ENCODE data around the gene UTP25.
"Not testable (repeated sequence)": the region's sequence is repeated elsewhere in the genome, so short reads cannot be mapped to it uniquely, and the experiment has no call there.

UTP25 gene

DNA sequence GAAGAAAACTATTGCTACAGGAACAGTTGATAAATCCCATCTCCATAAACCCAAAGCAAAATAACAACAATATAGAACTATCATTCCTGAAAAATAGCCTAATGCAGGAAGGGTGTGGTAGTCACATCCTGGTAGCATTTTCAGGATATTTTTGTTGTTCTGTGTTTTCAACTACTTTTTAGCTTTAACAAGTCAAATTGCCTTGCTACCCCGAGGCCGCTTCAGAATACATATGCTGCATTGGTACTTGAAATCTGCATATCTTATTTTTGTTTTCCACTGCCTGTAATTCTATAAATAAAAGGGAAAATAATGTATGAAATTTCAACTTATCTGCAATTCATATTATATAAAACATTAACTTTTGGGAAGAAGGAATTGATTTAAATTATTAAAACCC lies 73.4 kb downstream of the UTP25 start:
- DNase-seq (ENCODE audit: low read depth), result no peak
- no peak overlapping the region for H3K4me3 ChIP-seq (replicated peaks; ENCODE audit: low read depth, low read length)
- TF ChIP-seq, protein P1, sequence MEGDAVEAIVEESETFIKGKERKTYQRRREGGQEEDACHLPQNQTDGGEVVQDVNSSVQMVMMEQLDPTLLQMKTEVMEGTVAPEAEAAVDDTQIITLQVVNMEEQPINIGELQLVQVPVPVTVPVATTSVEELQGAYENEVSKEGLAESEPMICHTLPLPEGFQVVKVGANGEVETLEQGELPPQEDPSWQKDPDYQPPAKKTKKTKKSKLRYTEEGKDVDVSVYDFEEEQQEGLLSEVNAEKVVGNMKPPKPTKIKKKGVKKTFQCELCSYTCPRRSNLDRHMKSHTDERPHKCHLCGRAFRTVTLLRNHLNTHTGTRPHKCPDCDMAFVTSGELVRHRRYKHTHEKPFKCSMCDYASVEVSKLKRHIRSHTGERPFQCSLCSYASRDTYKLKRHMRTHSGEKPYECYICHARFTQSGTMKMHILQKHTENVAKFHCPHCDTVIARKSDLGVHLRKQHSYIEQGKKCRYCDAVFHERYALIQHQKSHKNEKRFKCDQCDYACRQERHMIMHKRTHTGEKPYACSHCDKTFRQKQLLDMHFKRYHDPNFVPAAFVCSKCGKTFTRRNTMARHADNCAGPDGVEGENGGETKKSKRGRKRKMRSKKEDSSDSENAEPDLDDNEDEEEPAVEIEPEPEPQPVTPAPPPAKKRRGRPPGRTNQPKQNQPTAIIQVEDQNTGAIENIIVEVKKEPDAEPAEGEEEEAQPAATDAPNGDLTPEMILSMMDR (IDR thresholded peaks at IDR 0.05; ENCODE audit: low read length, missing control alignments), result no peak

DNA sequence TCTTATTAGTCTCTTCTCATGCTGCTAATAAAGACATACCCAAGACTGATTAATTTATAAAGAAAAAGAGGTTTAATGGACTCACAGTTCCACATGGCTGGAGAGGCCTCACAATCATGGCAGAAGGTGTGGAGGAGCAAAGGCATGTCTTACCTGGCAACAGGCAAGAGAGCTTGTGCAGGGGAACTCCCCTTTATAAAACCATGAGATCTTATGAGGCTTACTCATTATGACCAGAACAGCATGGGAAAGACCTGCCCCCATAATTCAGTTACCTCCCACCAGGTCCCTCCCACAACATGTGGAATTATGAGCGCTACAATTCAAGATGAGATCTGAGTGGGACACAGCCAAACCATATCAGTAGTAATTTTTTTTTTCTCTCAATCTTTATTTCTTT lies 77.0 kb downstream of the UTP25 start:
- not testable (repeated sequence) for H3K4me3 ChIP-seq (replicated peaks; ENCODE audit: low read depth, low read length); DNase-seq (ENCODE audit: low read depth)
